Sigmoid colon (tissue), 7 donors: ENCODE results near the gene ABHD12. TPM values are rescaled to one million over a fixed set of nuclear protein-coding genes. Genes with fewer than 3 reads are reported as not detected.
"Not testable (repeated sequence)": the region's sequence is repeated elsewhere in the genome, so short reads cannot be mapped to it uniquely, and the experiment has no call there.

Experiments used
- DNase-seq: peaks from one replicate; pipeline ENCODE4 v3.0.0-alpha.2; 2019
- H3K27ac ChIP-seq, 4 donors: fragments of 200-600 bp; sonication (generic); one replicate each; pipeline ENCODE4 v1.5.1; 2016 to 2019; ENCODE audit warnings: mild to moderate bottlenecking in 1 of 4
- H3K27me3 ChIP-seq, 3 donors: fragments of 200-600 bp; sonication (generic); one replicate each; pipeline ENCODE4 v1.5.1; 2019; ENCODE audit warnings: mild to moderate bottlenecking in 1 of 3
- H3K36me3 ChIP-seq, 4 donors: fragments of 200-600 bp; sonication (generic); one replicate each; pipeline ENCODE4 v1.5.1; 2016 to 2019
- H3K4me1 ChIP-seq, 4 donors: fragments of 200-600 bp; sonication (generic); one replicate each; pipeline ENCODE4 v1.5.1; 2017 to 2019
- H3K4me3 ChIP-seq, 4 donors: fragments of 200-600 bp; sonication (generic); one replicate each; pipeline ENCODE4 v1.5.1; 2017 to 2019; ENCODE audit warnings: mild to moderate bottlenecking in 2 of 4, moderate library complexity in 1 of 4
- H3K9me3 ChIP-seq, 4 donors: fragments of 200-600 bp in 3 of 4; sonication (generic) in 3 of 4; one replicate each; pipeline versions ENCODE4 v1.5.1 to v1.6.1; 2013 to 2019
- EP300 ChIP-seq, 4 donors: sonication (generic); formaldehyde crosslinking; IDR thresholded peaks; one replicate each; pipeline ENCODE4 v1.6.1; 2017; ENCODE audit warnings: antibody characterized with exemption in 4 of 4
- POLR2A ChIP-seq, 2 donors: fragments of 450-650 bp; IDR thresholded peaks; one replicate each; pipeline ENCODE4 v1.6.1; 2016; ENCODE audit warnings: antibody characterized with exemption in 2 of 2, mild to moderate bottlenecking in 2 of 2, moderate library complexity in 2 of 2
- POLR2AphosphoS5 ChIP-seq, 4 donors: sonication (generic); formaldehyde crosslinking; IDR thresholded peaks; one replicate each; pipeline ENCODE4 v1.6.1; 2017; ENCODE audit warnings: antibody characterized with exemption in 4 of 4
- WGBS, 2 donors: extraction: QIAGEN DNeasy Blood & Tissue Kit; methylation state at CpG; one replicate each; pipeline ENCODE4 v1.1.7; 2013; 5-methylcytosine and 5-hydroxymethylcytosine counted together
- intact Hi-C: fragments of 100-400 bp; cut with DNase I; formaldehyde crosslinking; loops from one replicate; pipeline ENCODE4 v1.15.1; 2023
- polyA plus RNA-seq, 3 donors: library from polyadenylated mRNA; stranded (reverse); fragments of 200-250 nt; gene quantifications; one replicate each; pipeline ENCODE4 v1.2.3, GENCODE V29; 2013
- total RNA-seq, 4 donors: library from RNA; depleted of rRNA; stranded (reverse); fragments of >200 nt; gene quantifications; one replicate each; pipeline ENCODE4 v1.1.0, GENCODE V29; 2016
- TF ChIP-seq, protein P1 (sequence below), 4 experiments: fragments of 450-650 bp in 3 of 4; fragments of 200-600 bp in 1 of 4; IDR thresholded peaks; one replicate each; pipeline ENCODE4 v1.5.1; 2016 to 2019; ENCODE audit warnings: antibody characterized with exemption in 4 of 4, mild to moderate bottlenecking in 3 of 4, moderate library complexity in 2 of 4
- donor health status: healthy with polysubstance abuse.
- donor health status: Bipolar disorder and iron deficiency.
- donor health status: healthy.

ABHD12 gene
- total and polyA plus RNA-seq, 7 donors = 18.9 to 49.0 (median 35.7) TPM

DNA sequence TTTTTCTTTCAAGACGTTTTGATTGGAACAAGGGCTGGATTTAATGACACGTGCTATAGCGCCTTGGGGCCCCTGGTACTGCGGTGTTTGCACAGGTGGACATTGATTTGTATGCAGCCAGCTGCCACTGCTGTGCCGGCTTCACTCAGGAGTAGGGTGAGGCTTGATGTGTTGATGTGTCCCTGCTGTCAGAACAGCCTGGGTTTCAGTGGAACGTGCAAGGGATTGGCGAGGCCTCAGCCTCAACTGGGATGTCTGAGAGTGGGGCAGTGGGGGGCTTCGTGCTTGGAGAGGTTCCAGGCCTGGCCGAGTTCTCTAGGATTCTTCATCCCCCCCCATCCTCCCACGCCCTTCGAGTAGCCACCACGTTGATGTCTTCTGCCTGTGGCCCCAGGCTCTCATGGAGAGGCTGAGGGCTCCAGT lies 119.8 kb downstream of the ABHD12 start:
- Histone ChIP-seq H3K27ac (peak overlapping the region; percentile 76 to 88 (median 80)), H3K27me3 (no peaks in the 10 kb centered on the region), H3K36me3 (peaks cover 15 to 69% (median 44%) of the 10 kb centered on the region in 4 donors), H3K4me3 (no peak overlapping the region), H3K9me3 (no peaks in the 10 kb centered on the region), H3K4me1 (peaks cover 0 to 58% (median 44%) of the 10 kb centered on the region in 4 donors)
- 48 to 79% methylated on average over 12 of the region's 12 CpGs for WGBS, 2 donors
- DNase-seq = peak; percentile 38
- intact Hi-C loops = no loop called here
- TF ChIP-seq, protein P1, sequence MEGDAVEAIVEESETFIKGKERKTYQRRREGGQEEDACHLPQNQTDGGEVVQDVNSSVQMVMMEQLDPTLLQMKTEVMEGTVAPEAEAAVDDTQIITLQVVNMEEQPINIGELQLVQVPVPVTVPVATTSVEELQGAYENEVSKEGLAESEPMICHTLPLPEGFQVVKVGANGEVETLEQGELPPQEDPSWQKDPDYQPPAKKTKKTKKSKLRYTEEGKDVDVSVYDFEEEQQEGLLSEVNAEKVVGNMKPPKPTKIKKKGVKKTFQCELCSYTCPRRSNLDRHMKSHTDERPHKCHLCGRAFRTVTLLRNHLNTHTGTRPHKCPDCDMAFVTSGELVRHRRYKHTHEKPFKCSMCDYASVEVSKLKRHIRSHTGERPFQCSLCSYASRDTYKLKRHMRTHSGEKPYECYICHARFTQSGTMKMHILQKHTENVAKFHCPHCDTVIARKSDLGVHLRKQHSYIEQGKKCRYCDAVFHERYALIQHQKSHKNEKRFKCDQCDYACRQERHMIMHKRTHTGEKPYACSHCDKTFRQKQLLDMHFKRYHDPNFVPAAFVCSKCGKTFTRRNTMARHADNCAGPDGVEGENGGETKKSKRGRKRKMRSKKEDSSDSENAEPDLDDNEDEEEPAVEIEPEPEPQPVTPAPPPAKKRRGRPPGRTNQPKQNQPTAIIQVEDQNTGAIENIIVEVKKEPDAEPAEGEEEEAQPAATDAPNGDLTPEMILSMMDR (IDR thresholded peaks at IDR 0.05) = no peak
- TF ChIP-seq EP300 (IDR thresholded peaks at IDR 0.05) (no peak), POLR2A (IDR thresholded peaks at IDR 0.05) (no peak), POLR2AphosphoS5 (IDR thresholded peaks at IDR 0.05) (no peak)

DNA sequence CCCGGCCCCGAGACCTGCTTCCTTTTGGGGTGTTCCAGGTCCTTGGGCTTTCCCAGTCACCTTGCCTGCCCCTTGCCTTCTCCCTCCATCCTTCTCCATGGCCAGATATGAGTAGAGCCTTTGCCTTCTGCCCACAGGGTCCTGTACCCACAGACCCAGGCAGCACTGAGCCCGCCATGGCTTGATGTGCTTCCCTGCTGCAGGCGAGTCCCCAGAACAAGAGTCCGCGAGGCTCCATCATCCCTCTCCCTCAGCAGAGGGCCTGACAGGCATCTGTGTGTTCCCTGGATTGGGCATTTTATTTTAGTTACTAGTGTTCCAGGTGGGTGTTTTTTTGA lies 120.8 kb downstream of the ABHD12 start:
- intact Hi-C loops = no loop called here
- TF ChIP-seq EP300 (IDR thresholded peaks at IDR 0.05) (no peak), POLR2AphosphoS5 (IDR thresholded peaks at IDR 0.05) (no peak), POLR2A (IDR thresholded peaks at IDR 0.05) (no peak)
- TF ChIP-seq, protein P1 (IDR thresholded peaks at IDR 0.05) = no peak
- Histone ChIP-seq H3K36me3 (peaks cover 15 to 59% (median 33%) of the 10 kb centered on the region in 4 donors), H3K4me1 (peaks cover 0 to 49% (median 43%) of the 10 kb centered on the region in 4 donors), H3K27me3 (no peaks in the 10 kb centered on the region), H3K4me3 (no peak overlapping the region), H3K9me3 (no peaks in the 10 kb centered on the region), H3K27ac (peak overlapping the region in 3 of 4 donors; percentile 15 to 62 (median 34))
- 95 to 98% methylated on average over 6 of the region's 6 CpGs for WGBS, 2 donors
- DNase-seq = peak; percentile 57

DNA sequence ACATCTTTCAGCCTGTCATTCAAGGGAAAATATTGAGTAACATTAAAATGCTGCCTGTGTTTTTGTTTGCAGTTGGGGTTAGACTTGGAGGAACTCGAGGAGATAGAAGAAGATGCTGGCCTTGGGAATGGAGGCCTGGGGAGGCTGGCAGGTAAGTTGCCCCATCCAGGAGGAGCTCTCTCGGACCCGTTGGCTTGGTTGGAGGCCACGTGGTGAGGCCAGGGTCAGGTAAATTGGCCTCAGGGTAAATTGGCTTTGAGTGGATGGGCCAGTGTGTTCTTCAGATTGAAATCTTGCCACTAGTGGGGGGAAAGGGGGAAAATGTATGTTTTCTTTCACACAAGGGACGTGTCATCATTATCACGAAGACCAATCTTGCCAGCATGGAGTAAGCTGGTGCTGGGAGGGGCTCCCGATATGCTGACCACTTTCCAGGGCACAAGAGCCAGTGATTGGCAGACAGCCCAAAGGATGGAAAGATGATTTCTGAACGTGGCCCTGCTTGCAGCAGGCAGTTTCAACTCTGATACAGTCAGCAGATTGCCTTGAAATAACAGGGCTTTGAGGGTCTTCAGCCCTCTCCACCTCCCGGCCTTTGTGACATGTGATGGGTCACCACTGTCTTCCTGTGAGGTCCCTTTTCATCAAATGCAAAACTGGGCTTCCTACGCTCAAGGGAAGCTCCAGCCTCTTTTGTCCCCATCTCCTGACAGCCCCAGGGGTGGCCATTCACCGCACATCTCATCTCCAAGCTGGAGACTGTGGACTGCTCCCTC lies 121.4 kb downstream of the ABHD12 start:
- Histone ChIP-seq H3K4me1 (peaks cover 0 to 44% (median 38%) of the 10 kb centered on the region in 4 donors), H3K9me3 (no peaks in the 10 kb centered on the region), H3K27ac (peak overlapping the region; percentile 15 to 62 (median 30)), H3K4me3 (no peak overlapping the region), H3K36me3 (peaks cover 15 to 53% (median 28%) of the 10 kb centered on the region in 4 donors), H3K27me3 (no peaks in the 10 kb centered on the region)
- 86 to 91% methylated on average over 11 of the region's 11 CpGs for WGBS, 2 donors
- no peak for TF ChIP-seq EP300 (IDR thresholded peaks at IDR 0.05)
- TF ChIP-seq, protein P1 (IDR thresholded peaks at IDR 0.05) = no peak
- TF ChIP-seq POLR2AphosphoS5 (IDR thresholded peaks at IDR 0.05) = no peak
- TF ChIP-seq POLR2A (IDR thresholded peaks at IDR 0.05) = no peak
- peak; percentile 39 for DNase-seq
- intact Hi-C loops = no loop called here

DNA sequence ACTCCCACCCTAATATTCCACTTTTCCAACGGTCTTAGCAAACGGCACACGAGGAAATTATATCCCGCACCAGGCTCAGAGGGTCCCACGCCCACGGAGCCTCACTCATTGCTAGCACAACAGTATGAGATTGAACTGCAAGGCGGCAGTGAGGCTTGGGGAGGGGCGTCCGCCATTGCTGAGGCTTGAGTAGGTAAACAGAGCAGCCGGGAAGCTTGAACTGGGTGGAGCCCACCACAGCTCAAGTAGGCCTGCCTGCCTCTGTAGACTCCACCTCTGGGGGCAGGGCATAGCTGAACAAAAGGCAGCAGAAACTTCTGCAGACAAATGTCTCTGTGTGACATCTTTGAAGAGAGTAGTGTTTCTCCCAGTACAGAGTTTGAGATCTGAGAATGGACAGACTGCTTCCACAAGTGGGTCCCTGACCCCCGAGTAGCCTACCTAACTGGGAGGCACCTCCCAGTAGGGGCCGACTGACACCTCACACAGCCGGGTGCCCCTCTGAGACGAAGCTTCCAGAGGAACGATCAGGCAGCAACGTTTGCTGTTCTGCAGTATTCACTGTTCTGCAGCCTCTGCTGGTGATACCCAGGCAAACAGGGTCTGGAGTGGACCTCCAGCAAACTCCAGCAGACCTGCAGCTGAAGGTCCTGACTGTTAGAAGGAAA lies 129.7 kb downstream of the ABHD12 start:
- H3K36me3 ChIP-seq = peaks cover 0 to 33% (median 24%) of the 10 kb centered on the region in 4 donors
- intact Hi-C loops, H3K4me3 ChIP-seq, H3K27ac ChIP-seq, H3K27me3 ChIP-seq, H3K9me3 ChIP-seq: not testable (repeated sequence)
- 60 to 82% methylated on average over 16 of the region's 16 CpGs for WGBS, 2 donors
- DNase-seq = peak; percentile 25
- peaks cover 0 to 37% (median 29%) of the 10 kb centered on the region in 4 donors for H3K4me1 ChIP-seq

DNA sequence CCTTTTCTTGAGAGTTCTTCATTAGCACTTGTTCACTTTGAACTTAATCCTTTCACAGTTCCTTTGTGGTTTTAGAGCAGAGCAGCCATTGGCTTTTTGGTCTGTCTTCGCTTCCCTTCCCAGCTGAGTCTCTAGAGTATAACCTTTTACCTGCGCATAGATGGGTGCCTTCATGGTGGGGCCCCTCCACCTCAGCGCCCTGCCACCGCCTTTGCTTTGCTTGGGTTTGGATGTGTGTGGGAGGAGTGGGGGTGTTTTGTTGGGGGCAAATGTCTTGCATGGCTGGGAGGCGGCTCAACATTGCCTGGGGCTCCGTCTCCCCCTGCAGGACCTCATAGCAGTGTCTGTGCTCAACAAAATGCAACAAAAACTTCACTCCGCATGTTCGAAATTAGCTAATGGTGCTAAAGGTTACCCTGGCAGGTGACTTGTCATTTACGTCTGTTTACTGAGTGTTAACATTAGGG lies 130.8 kb downstream of the ABHD12 start:
- peaks cover 0 to 48% (median 40%) of the 10 kb centered on the region in 4 donors for H3K4me1 ChIP-seq
- 43 to 72% methylated on average over 9 of the region's 9 CpGs for WGBS, 2 donors
- no peak overlapping the region for H3K27ac ChIP-seq
- H3K4me3 ChIP-seq = no peak overlapping the region
- no peak for TF ChIP-seq EP300 (IDR thresholded peaks at IDR 0.05)
- no peak for TF ChIP-seq POLR2AphosphoS5 (IDR thresholded peaks at IDR 0.05)
- TF ChIP-seq, protein P1 (IDR thresholded peaks at IDR 0.05) = no peak
- intact Hi-C loops = no loop called here
- peak; percentile 22 for DNase-seq
- no peaks in the 10 kb centered on the region for H3K9me3 ChIP-seq
- no peaks in the 10 kb centered on the region for H3K27me3 ChIP-seq
- peaks cover 0 to 38% (median 24%) of the 10 kb centered on the region in 4 donors for H3K36me3 ChIP-seq
